ENCODE measurements around the gene KAZN.

Gene KAZN

DNA sequence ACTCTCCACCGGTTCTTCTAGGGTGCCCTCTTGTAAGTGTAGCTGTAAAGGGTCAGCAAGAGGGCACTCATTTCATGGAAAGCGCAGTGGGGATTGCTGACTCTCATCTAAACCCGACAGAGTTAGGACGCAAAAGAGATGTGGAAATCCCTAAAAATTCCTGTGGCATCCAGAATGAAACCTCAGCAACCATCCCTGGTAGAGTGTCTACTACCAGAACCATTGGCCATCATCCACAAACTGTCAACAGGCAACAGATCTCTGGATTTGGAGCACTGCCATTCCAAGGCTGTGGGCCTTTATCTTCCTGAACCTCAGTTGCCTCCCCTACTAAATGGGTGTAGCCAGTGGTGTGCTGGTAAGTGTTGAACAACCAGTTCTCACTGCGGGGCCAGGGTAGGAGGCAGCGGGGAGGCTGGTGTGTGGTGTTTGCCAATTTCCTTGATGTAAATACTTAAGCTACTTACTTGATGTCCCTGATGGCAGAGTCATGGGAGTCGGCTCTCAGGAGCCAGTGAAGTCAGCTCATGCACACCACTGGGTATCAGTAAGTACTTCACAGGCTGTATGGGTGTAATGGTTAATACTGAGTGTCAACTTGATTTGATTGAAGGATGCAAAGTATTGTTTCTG, 195.8 kb downstream of the KAZN start:
- DNase-seq (ENCODE audit: low read depth) = no peak

DNA sequence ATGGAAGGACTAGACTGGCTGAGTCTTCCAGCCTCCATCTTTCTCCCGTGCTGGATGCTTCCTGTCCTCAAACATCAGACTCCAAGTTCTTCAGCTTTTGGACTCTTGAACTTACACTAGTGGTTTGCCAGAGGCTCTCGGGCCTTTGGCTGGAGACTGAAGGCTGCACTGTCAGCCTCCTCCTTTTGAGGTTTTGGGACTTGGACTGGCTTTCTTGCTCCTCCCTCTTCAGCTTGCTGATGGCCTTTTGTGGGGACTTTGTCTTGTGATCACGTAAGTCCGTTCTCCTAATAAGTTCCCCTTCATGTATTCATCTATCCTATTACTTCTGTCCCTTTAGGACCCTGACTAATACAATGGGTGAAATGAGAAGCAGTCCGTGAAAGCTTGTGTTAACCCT, 196.4 kb downstream of the KAZN start:
- no peak for DNase-seq (ENCODE audit: low read depth)

DNA sequence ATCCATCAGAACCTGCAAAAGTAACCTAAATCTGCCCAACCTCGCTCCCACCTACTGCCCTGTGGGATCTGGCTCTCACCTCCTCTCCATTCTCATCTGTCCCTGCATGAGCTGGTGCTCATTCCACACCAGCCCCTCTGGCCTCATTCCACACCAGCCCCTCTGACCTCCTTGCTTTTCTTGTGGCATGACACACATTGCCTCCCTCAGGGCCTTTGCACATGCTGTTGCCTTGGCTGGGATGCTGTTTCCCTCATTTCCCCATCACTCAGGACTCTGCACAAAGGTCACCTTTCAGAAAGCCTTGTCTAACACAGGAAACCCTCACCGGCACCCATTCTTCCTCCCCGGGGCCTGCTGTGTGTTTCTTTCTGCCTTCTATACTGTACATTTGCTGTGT, 197.1 kb downstream of the KAZN start:
- DNase-seq (ENCODE audit: low read depth) = no peak

DNA sequence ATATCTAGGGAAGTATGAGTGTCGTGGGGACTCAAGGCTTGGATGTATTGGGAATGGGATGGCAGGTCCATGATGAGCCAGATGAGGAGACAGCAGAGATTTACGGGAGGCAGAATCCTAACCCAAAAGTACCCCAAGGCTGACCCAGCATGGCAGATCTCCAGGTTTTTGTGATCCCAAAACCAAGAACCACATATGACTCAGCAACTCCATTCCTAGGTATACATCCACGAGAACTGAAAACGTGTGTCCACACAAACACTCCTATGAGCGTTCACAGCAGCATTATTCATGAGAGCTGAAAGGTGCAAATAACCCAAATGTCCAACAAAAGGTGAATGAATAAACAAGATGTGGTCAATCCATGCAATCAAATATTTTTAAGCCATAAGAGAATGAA, 201.5 kb downstream of the KAZN start:
- no peak for DNase-seq (ENCODE audit: low read depth)

DNA sequence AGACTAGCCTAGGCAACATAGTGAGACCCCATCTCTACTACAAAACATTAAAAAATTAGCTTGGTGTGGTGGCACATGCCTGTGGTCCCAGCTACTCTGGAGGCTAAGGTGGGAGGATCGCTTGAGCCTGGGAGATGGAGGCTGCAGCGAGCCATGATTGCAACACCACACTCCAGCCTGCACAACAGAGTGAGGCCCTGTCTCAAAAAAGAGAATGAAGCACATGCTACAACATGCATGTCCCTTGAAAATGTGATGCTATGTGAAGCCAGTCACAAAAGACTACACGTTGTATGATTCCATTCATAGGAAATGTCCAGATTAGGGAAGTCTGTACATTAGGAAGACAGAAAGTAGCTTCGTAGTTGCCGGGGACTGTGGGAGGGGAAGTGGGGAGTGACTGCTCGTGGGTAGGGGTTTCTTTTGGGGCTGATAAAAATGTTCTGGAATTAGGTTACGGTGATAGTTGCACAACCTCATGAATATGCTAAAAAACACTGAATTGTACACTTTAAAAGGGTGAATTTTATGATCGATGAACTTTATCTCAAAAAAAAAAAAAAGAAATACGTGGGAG, 202.1 kb downstream of the KAZN start:
- no peak for DNase-seq (ENCODE audit: low read depth)

DNA sequence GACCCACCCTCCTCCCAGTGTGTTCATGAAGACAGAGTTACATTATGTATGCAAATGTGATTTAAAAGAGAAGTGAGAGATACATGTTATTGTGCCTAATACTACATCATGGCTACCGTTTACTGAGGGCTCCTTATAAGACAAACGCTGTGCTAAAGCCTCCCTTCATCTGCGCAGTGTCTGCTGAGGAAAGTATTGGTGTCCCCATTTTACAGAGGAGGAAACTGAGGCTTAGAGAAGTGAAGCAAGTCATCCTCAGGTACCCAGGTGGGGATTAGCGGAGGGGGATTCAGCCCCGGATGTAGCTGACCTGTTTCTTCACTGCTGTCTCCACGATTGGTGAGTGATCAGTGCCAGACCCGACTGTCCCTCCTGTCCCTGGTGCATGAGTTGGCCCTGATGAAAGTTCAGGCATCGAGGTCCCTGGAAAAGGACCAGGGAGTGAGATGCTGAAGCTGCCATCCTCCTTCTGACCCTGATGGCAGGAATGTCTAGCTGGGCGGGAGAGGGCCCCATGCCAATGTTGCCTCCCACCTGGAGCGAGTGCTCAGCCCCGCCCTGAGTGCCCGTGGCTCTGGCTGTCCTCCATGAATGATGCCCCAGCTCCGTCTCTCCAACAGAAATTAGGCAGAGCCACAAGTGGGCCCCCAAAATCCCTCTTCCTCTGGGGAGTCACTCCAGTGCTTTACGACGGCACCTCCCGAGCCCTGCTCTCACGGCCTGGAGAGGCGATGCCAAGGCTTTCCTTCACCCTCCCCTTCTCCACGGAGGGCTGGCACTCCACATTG, 204.7 kb downstream of the KAZN start:
- DNase-seq (ENCODE audit: low read depth) = no peak

DNA sequence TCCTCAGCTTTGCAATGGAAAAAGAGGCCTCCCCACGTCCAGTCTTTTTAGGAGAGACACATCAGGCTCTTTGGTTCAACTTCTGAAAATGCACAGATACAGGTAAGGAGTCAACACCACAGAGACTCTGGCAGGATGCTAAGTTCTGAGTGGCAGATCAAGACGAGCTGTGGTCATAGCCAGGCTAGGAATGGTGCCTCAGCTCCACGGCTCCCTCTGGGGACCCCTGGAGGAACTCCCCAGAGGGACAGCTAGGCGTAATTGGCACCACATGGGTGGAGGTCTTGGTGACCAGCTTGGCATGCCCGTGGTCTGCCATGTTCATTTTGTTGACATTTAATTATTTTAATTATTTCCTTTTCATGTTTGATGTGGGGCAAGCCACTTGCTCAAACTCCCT, 206.1 kb downstream of the KAZN start:
- no peak for DNase-seq (ENCODE audit: low read depth)

DNA sequence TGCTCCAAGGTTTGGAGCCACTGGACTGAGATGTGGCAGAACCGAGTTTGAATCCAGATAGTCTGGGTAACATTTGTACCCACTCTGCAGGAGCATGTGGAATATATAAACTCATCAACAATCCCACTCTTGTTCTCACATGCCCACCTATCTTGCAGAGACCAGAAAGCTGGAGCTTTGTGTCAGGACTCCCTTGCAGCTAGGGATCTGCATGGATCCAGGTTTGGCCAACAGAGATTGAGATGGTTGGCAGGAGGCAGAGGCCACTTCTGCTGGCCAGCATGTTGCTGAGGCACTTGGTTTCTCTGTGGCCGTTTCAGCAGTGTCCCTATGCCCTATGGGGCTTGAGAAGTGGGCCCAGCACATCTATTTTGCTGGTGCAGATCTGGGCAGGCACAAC, 208.3 kb downstream of the KAZN start:
- DNase-seq (ENCODE audit: low read depth) = no peak

DNA sequence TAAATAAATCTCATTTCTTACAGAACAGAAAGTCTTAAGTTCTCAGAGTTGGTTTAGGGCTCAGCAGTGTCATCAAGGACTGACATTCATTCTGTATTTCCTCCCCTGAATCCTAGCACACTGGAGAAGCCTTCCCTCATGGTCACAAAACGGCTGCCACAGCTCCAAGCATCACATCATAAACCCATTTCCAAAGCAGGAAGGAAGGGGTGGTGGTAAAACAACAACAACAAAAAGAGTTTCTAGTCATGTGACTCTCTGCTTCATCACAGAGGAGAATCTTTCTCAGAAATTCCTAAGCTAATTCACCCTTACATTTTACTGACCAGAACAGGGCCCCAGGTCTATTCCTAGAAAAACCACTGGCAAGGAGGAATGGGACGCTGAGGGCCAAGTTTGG, 210.3 kb downstream of the KAZN start:
- no peak for DNase-seq (ENCODE audit: low read depth)

DNA sequence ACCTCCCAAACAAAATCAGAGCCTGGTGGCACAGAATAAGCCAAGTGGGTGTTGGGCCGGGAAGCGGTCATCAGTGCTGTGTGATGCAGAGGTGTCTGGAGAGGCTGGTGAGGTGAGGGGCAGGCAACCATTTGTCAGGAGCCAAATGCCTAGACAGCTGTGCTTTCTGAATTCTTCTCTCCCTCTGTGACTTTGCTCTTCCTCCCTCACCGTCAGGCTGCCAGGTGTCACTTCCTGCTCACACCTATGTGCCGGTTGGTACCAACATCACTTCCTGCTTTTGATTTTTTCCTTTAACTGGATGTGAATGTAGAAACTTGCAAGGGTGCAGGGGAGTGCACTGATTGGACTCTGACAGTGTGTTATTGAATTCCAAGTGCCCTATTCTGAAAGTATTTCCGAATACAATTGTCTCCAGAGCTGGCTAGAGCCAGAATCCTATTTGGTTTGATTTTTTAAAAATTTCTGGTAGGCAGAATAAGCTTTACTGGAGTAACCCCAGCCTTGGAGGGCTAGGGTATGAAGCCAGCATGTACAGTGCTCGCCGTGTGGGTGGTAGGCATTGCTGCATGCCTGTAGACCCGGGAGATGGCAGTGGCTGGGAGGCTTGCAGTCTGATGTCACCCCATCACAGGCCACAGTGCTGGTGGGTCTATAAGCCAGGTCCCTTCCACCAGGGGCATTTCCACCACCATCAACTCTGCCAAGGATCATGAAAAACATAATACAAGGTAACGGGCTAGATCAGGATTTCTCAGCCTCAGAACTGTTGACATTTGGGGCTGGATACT, 210.9 kb downstream of the KAZN start:
- no peak for DNase-seq (ENCODE audit: low read depth)

DNA sequence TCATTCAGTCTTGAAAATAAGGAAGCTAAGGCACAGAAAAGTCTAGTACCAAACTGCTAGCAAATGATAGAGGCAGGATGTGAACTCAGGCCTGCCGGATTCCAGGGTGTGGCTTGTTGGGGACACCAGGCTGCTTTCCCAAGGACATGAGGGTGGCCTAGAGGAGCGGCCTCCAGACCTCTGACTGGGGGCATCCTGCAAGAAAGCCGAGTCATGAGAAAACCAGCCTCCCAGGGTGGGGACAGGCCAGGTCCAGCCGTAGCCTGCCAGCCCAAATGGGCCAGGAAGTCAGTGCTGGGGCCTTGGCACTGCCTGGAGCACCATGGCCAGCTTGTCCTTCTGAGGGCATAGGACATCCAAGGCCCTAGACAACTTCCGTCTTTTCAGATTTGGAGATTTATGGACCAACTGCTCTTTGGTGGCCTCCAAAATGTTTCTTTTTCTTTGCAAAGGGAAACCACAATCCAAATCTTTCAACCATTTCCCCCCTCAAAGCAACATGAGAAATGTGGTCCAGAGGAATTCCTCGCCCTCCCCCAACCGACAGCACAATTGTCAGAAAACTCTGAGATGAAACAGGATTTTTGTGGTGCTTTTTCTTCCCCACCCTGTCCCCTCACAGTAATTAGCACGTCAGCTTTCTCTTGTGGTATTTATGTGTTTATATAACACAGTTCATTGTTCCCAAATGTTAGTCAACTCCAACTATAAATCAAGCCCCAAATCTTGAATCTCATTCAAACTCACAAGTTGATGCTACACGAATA, 212.3 kb downstream of the KAZN start:
- DNase-seq (ENCODE audit: low read depth) = no peak

DNA sequence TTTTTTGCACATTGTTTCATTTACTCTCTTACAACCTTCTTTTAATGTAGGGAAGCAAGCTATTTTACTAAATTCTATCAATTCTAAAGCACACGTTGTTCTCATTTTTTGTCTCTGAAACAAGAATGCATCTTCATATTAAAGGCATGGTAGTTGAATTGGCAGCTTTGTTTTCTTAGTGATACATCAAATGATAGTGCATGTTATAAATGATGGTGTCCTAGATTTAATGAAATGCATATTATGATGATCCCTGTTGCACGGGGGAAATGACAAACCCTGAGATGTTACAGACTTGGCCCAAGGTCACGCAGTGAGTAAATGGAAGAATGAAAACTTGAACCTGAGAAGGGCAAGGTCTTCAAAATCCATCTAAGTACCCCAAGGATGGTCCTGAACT, 213.1 kb downstream of the KAZN start:
- DNase-seq (ENCODE audit: low read depth) = no peak

DNA sequence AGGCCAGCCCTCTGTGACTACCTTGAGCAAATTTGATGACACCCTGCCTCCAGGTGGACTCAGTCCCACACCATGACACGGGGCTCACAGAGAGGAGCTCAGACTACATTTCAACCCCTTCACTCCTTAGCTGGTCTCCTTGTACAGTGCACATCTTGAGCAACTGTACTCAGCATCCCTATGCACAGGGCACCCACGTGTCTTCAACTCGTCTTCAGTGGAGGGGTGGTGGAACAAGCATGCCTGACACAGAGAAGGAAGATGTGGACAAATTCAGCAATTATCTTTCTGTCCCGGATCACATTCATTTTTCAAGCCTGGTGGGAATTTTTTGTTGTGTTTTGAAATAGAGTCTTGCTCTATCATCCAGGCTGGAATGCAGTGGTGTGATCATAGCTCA, 213.7 kb downstream of the KAZN start:
- no peak for DNase-seq (ENCODE audit: low read depth)

DNA sequence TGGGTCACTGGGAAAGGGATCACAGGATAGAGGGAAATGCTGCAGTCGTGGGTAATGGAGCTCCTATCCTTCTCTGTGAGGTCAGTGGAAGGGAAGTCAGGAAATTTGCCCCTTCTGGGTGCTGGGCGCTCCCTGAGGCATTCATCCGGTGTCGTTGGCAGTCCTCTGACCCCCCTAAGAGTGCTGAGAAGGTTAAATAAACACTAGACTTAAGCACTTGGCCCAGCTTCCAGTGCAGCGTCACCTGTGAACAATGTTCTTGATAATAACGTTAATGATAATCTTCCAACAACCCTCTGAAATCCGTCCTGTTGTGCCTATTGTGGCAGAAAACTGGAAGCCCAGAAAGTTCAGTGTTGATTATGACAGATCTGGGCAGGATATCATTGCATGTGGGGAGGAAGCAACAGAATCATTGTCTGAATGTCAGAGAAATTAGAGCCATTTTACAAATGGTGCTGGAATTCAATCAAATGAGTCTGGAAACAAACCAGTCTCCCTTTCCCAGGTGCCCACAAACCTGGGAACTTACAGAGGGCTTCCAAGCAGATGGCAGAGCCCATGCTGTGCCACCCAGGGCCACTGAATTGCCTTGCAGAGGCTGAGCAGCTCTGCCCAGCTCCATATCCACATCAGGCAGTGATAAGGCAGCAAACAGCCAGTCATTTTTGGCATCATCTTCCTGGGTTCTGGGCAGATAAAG, 216.8 kb downstream of the KAZN start:
- DNase-seq (ENCODE audit: low read depth) = no peak

DNA sequence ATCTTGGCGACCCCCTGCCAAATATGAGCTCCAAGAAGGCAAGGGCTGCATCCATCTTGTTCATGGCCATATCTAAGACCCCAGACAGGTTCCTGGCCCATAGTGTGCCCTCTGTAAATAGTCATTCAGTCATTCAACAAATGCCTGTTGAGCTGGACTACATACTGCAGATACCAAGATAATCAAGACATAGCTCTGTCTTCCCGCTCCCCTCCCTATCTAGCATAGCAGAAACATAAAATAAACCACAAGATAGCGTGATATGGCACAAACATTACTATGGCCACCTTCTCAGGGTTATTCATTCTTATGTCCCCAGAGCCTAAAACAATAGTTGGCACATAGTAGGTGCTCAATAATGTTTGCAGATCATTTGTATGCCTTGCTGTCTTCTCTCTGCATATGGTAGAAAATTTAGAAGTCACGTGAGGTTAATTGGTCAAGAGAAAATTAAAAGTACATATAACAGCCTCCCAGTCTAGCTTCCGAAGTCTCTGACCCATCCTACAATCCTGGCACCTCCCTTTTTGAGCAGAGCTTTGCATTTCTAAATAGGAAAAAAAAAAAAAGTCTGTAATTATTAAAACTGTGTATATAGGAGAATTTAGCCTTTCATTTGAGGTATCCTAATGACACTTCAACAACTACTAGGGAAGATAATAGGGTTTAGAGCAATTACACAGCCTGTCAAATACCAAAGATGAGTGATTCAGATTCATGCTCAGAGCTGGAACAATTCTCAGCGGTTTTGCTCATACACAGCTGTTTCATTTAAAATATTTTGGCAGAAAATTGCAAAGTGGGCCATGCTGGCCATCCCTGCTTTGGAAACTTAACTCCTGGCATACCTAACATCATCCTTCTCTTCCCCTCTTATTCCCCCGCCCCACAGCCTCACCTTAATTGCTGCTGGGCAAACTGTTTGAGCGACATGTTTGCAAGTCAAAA, 219.0 kb downstream of the KAZN start:
- DNase-seq (ENCODE audit: low read depth) = no peak

DNA sequence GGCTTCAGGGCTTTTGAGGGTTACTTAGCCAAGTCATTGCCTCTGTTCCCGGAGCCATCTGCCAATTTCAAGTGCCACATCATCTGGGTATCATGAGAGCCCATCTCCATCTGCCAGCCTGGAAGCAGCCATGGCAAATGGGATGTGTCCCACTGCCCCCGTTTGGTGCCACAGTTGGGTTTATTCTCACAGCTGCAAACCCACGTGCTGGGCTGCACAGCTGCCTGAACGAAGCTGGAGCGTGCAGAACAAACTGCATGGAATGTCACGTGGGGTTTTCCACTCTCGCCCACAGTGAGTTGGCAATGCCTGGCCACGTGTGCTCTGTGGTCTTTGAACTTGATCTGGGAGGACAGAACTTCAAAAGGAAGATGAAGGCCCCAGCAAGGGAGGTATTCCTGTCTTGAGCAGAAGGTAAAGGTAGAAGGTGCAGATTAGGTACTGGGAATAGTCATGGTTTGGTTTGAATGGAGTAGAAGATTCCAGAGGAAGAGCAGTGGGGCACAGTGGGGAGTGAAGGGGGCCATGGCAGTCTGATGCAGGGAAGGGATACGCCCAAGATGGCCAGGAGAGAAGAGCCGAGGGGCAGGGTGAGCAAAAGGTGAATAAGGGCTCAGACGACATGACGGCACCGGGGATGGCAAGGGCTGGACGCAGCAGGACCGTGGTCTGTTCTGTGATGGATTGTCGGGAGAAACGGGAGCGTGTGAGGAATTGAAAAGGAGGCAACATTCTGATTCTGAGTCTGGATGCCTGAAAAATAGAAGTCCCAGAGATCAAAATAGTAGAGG, 222.0 kb downstream of the KAZN start:
- DNase-seq (ENCODE audit: low read depth) = no peak

DNA sequence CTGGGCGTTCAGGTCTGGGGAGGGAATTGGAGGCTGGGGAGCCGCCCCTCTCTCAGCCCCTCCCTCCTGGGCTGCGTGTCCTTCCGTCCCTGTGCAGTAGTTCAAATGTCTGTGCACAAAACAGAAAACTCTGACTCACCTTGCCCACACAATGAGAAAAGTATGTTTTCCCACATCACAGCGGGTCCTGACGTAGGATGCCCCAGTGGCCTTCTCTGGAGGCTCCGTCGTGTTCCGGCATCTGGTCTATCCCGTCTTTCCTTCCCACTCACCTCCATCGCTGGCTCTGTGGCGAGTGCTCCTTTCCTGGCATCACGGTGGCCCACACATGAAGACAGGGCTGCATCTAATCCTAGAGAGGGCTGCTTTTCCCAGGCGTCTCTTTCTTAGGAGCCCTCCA, 224.0 kb downstream of the KAZN start:
- no peak for DNase-seq (ENCODE audit: low read depth)

DNA sequence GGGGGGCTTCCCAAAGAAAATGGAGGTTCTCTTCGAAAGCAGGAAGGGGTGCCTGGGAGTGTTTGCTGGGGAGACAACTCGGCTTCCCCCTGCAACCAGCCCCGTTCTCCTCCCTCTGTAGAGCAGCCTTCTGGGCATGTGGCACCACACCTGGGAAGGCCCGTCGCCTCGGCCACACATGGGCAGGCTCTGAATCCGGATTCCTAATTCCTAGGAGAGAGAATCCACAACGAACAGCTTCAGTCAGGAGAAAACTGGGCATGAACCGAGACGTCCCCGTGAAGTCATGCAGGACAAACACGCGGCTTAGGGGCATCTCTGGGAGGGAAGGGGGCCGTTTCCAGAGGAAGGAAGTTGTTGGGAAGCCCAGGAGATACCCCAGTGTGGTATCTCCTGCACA, 224.5 kb downstream of the KAZN start:
- no peak for DNase-seq (ENCODE audit: low read depth)

DNA sequence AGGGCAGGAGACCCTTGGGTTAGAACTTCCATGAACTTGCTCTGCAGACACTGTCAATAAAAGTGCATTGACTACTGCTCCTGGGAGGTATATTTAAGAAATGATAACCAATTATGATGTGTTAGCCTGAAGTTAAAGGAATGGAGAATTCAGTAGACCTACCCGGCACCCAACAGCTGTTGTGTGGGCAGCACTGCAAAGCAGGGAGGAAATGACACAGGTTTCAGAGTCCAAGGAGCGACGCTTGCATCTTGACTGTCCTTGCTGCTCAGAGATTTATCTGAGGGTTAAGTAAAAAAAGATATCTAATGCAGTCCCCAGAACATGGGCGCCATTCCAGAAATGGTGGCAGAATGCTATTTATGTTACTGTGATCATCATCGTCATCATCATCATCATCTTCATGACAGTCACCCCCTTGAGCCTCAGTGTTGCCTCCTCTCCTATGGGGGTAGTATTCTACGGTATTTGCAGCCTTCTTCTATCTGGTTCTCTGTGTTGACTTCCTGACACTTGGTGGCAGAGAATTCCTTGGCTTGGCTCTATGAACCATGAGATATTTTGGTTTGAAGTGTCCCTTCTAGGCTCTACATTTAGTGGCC, 225.9 kb downstream of the KAZN start:
- no peak for DNase-seq (ENCODE audit: low read depth)
